ENCODE data around the gene OR7A10.

Gene OR7A10

GRCh38 chr19:14818588-14818987 lies 30.1 kb downstream of the OR7A10 start:
- Histone ChIP-seq H3K4me2 (ENCODE audit: low read length) (no peak overlapping the region), H3K9me3 (ENCODE audit: control insufficient read depth, low read length) (no peaks in the 10 kb centered on the region), H3K9ac (no peak overlapping the region), H2AFZ (no peak overlapping the region), H3K36me3 (ENCODE audit: control insufficient read depth, insufficient read depth, low read length) (no peaks in the 10 kb centered on the region), H3K4me3 (ENCODE audit: low read depth, low read length) (no peak overlapping the region), H3K79me2 (no peaks in the 10 kb centered on the region), H3K4me1 (no peaks in the 10 kb centered on the region), H3K27ac (no peak overlapping the region), H3K27me3 (ENCODE audit: control insufficient read depth, insufficient read depth, low read length) (no peaks in the 10 kb centered on the region)
- TF ChIP-seq CTCF (IDR thresholded peaks at IDR 0.05): no peak

- no peak for TF ChIP-seq CTCF (IDR thresholded peaks at IDR 0.05)
- H3K4me1 ChIP-seq: no peaks in the 10 kb centered on the region
- H2AFZ ChIP-seq: no peak overlapping the region
- H3K36me3 ChIP-seq (ENCODE audit: control insufficient read depth, insufficient read depth, low read length): no peaks in the 10 kb centered on the region
- no peak overlapping the region for H3K4me2 ChIP-seq (ENCODE audit: low read length)
- no peak overlapping the region for H3K27ac ChIP-seq
- no peaks in the 10 kb centered on the region for H3K79me2 ChIP-seq
- no peak overlapping the region for H3K4me3 ChIP-seq (ENCODE audit: low read depth, low read length)
- H3K9me3 ChIP-seq (ENCODE audit: control insufficient read depth, low read length): no peaks in the 10 kb centered on the region
- no peak overlapping the region for H3K9ac ChIP-seq
- H3K27me3 ChIP-seq (ENCODE audit: control insufficient read depth, insufficient read depth, low read length): no peaks in the 10 kb centered on the region
These were observed 31.7 kb downstream of the OR7A10 start for GRCh38 chr19:14817052-14817451.

- H2AFZ ChIP-seq: no peak overlapping the region
- no peak overlapping the region for H3K4me3 ChIP-seq (ENCODE audit: low read depth, low read length)
- no peak for TF ChIP-seq CTCF (IDR thresholded peaks at IDR 0.05)
- no peaks in the 10 kb centered on the region for H3K9me3 ChIP-seq (ENCODE audit: control insufficient read depth, low read length)
- no peak overlapping the region for H3K9ac ChIP-seq
- no peaks in the 10 kb centered on the region for H3K4me1 ChIP-seq
- H3K36me3 ChIP-seq (ENCODE audit: control insufficient read depth, insufficient read depth, low read length): no peaks in the 10 kb centered on the region
- no peak overlapping the region for H3K27ac ChIP-seq
- no peaks in the 10 kb centered on the region for H3K27me3 ChIP-seq (ENCODE audit: control insufficient read depth, insufficient read depth, low read length)
- no peaks in the 10 kb centered on the region for H3K79me2 ChIP-seq
- no peak overlapping the region for H3K4me2 ChIP-seq (ENCODE audit: low read length)
These were observed 33.6 kb downstream of the OR7A10 start for GRCh38 chr19:14814982-14815652.

GRCh38 chr19:14809272-14810057 lies 39.3 kb downstream of the OR7A10 start:
- Histone ChIP-seq H3K36me3 (ENCODE audit: control insufficient read depth, insufficient read depth, low read length) (no peaks in the 10 kb centered on the region), H3K4me3 (ENCODE audit: low read depth, low read length) (no peak overlapping the region), H3K27ac (no peak overlapping the region), H3K79me2 (no peaks in the 10 kb centered on the region), H3K9me3 (ENCODE audit: control insufficient read depth, low read length) (no peaks in the 10 kb centered on the region), H3K27me3 (ENCODE audit: control insufficient read depth, insufficient read depth, low read length) (no peaks in the 10 kb centered on the region), H3K4me1 (no peaks in the 10 kb centered on the region), H3K9ac (no peak overlapping the region), H3K4me2 (ENCODE audit: low read length) (no peak overlapping the region), H2AFZ (no peak overlapping the region)
- TF ChIP-seq CTCF (IDR thresholded peaks at IDR 0.05): no peak
